Effector memory CD4-positive, alpha-beta T cell (primary cell): Measurements from ENCODE around the gene AGAP1.

Experiments used
- DNase-seq, 3 donors: peaks; one replicate each; pipeline ENCODE4 v3.0.0-alpha.2; 2020
- H3K27ac ChIP-seq: 2 replicates; pipeline ENCODE4 v1.7.0; 2013; ENCODE audit warnings: mild to moderate bottlenecking, low read length, moderate library complexity; ENCODE audit not compliant: insufficient read depth, poor library complexity, severe bottlenecking
- H3K27me3 ChIP-seq: replicated peaks from 2 replicates; pipeline ENCODE4 v1.7.0; 2013; ENCODE audit warnings: mild to moderate bottlenecking, low read length; ENCODE audit not compliant: insufficient read depth, control insufficient read depth, poor library complexity, severe bottlenecking
- H3K36me3 ChIP-seq: 2 replicates; pipeline ENCODE4 v1.7.0; 2013; ENCODE audit warnings: mild to moderate bottlenecking, low read length, moderate library complexity; ENCODE audit not compliant: control insufficient read depth, insufficient read depth
- H3K4me1 ChIP-seq: 2 replicates; pipeline ENCODE4 v1.7.0; 2013; ENCODE audit warnings: low read length, mild to moderate bottlenecking; ENCODE audit not compliant: control insufficient read depth, insufficient read depth, poor library complexity, severe bottlenecking
- H3K4me3 ChIP-seq: 2 replicates; pipeline ENCODE4 v1.7.0; 2013; ENCODE audit warnings: low read length, low read depth, mild to moderate bottlenecking; ENCODE audit not compliant: insufficient read depth, poor library complexity, severe bottlenecking
- H3K9me3 ChIP-seq: 2 replicates; pipeline ENCODE4 v1.7.0; 2013; ENCODE audit warnings: mild to moderate bottlenecking, low read length, moderate library complexity; ENCODE audit not compliant: control insufficient read depth

Gene AGAP1

DNA sequence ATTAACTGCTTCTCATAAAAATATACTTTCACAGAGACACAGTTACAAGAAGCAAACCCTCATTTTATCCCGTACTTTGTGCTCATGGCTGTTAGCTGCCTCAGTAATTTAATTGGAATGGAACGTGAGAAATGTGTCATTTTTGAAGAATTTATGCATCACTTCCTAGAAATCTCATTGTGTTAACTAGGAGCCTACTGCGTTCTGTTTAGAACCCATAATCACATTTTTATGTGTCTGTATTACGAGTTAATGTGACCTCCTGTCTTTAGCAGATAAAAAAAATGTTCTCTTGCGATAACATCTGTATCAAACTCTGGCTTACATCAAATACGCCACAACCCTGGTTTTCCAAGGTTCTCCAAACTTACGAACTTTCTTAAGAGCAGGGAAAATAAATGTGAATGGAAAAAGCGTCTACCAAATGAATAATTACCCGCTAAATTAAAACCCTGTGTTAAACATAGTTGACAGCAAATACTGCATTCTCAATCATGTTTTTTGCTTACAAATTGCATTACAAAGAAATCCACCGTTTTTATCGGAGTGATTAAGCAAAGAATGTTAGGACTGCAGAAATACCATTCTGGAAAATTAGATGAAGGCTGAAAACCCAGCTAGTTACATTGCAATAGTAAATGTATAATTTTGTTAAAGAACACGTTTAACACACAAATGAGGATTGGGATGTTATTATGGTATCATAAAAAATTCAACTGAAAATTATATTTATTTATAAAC lies 686.4 kb downstream of the AGAP1 start:
- peaks cover 37% of the 10 kb centered on the region for H3K27me3 ChIP-seq
- DNase-seq, result no peak

DNA sequence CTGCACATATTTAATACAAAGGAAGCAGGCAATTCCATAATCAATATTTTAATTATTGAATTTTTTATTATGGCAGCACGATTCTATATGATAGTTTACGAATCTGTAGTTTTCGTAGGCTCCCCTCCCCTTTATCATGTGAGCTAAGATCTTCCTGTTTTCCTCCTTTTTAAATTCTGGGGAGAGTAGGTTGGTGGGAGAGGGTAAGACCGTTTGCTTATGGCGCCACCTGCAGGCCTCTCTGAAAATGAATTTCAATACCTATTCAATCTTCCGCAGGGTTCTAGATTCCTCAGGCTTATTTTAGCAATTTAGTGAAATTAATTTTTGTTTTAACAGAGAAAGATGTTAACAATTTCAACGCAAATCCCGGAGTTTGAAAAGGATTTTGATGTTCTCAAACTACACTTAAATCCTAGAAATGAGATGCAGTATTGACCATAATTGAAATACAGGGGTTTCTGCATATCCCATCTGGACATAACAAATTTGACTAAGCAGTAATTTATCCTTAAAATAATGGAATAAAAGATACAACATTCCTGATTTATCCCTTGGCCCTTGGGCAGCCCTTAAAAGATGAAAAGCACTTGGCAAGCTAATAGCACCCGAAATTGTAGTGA lies 687.1 kb downstream of the AGAP1 start:
- Histone ChIP-seq H3K27ac (no peak overlapping the region), H3K4me1 (peaks cover 4% of the 10 kb centered on the region), H3K9me3 (no peaks in the 10 kb centered on the region), H3K36me3 (no peaks in the 10 kb centered on the region), H3K27me3 (peaks cover 32% of the 10 kb centered on the region), H3K4me3 (no peak overlapping the region)
- DNase-seq, result no peak

More for the DNA sequence above, 686.4 kb downstream of the AGAP1 start:
- Histone ChIP-seq H3K4me1 (peaks cover 4% of the 10 kb centered on the region), H3K4me3 (no peak overlapping the region), H3K9me3 (no peaks in the 10 kb centered on the region), H3K27ac (no peak overlapping the region), H3K36me3 (no peaks in the 10 kb centered on the region)
